IPS-11a (cell line): ENCODE data around the gene SLC25A30.
"Not testable (repeated sequence)": the region's sequence is repeated elsewhere in the genome, so short reads cannot be mapped to it uniquely, and the experiment has no call there.

ENCODE experiments used
- H3K4me3 ChIP-seq: one replicate; pipeline ENCODE4 v1.5.1; 2013; ENCODE audit warnings: low read depth, low read length, control low read depth

SLC25A30 gene

DNA sequence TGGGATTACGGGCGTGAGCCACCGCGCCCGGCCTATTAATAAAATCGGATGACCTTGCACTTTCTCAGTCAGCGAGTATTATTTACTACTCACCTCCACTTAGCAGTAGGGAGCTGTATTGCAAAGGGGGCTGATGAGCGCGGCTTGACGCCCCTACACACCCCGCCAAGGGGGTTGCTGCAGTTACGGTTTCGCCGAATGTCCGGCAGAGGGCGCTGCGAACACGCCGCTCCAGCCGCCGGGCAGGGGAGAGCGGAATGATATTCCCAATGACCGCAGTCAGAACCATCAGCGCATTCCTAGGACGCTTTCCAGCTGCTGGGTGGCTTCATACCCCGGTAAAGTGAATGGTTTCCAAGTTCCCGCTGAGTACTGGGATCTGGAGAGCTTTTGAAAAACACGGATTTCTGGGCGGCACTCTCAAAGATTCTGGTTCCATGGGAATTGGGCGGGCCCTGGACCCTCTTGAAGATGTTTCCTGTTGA lies 47.2 kb downstream of the SLC25A30 start:
- no peak overlapping the region for H3K4me3 ChIP-seq

DNA sequence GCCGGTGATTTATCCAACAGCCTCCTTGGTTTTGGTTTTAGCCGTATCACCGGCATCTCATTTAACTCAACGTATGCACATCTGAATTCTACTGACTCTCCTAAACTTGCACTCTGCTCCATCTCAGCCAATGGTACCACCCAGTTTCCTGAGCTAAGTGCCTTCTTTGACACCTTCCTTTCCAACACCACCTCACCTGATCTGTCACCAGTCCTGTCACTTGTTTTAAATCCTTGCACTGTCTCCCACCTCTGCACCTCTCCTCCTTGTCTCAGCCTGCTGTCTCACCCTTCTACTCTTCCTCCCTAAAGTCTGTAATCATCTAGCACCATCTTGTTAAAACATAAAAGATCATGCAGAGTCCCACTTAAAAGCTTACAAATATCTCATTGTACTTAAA lies 49.1 kb downstream of the SLC25A30 start:
- H3K4me3 ChIP-seq = no peak overlapping the region

DNA sequence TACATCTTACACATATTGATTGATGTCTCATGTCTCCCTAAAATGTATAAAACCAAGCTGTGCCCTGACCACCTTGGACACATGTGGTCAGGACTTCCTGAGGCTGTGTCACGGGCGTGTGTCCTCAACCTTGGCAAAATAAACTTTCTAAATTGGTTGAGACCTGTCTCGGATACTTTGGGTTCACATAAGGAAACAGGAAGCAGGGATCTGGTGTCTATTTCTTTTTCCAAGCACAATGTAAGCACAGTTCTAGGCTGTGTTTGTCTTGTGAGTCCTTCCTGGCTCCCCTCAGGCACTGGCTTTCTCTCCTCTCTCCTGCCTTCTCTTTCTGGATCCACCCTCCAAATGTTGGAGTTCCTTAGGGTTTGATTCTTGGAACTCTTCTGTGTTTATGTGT lies 49.6 kb downstream of the SLC25A30 start:
- no peak overlapping the region for H3K4me3 ChIP-seq

DNA sequence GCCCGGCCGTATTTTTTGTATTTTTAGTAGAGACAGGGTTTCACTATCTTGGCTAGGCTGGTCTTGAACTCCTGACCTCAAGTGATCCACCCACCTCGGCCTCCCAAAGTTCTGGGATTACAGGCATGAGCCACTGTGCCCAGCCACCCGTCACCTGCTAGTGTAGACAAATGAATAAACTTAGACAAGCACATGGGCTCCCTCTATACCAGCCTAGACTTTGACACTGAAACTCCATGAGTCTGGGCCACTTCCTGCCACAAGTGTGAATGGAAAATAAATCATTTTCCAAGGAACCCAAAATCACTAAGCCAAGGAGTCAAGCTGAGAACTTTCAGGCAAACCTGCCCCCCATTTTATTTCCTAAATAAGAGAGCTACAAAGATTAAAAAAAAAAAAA lies 50.2 kb downstream of the SLC25A30 start:
- H3K4me3 ChIP-seq = no peak overlapping the region

DNA sequence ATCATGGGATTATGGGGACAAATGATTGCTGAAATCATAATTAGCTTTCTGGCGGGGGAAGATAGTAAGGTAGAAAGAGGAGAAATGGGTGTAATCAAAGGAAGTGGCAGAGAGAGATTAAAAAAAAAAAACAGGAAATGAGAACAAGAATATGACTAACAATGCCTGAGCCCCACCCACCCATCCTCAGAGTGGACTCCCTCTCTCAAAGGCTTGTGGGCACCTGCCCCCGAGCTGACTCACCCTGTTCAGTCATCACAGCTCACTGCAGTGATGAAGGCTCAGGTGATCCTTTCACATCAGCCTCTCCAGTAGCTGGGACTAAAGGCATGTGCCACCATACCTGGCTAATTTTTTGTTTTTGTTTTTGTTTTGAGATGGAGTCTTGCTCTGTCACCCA lies 50.8 kb downstream of the SLC25A30 start:
- no peak overlapping the region for H3K4me3 ChIP-seq

DNA sequence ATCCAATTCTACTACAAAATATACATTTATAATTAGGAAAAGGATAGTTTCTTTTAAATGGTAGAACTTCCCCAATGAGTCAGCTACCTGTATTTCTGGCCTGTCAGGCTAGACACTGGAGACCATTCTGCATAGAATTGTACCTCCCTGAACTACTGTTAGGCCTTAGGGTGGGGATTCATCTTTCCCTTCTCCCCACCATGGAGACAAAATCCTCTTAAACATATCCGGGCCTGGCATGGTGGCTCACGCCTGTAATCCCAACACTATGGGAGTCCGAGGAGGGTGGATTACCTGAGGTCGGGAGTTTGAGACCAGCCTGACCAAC lies 52.7 kb downstream of the SLC25A30 start:
- no peak overlapping the region for H3K4me3 ChIP-seq

DNA sequence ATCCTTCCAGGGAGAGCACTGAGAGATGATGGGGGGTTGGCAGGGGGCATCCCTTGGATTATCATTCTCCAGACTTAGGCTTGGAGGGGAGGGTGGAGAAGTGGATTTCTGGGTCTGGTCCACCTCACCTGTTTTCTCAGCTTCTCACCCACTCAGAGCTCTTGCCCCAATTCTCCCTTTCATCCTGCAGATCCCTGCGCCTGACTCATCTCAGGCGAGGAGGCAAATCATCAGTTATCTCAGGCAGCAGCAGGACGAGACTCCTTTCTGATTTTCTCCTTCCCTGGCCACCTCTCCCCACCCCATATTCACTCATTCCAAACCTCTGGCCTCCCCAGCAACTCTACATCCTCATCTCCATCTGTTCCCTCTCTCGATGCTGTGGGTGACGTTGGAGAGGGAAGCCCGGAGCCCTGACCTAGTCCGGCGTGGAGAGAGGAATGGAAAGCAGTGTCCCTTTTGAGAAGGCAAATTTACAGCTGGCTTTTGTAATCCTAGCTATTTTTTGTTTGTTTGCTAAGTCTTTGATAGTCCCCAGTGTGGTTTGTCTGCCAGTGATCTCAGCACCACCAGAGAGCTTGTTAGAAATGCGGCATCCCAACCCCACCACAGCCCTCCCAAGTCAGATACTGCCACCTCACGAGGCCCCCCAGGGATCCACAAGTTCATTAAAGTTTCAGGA lies 53.2 kb downstream of the SLC25A30 start:
- no peak overlapping the region for H3K4me3 ChIP-seq

DNA sequence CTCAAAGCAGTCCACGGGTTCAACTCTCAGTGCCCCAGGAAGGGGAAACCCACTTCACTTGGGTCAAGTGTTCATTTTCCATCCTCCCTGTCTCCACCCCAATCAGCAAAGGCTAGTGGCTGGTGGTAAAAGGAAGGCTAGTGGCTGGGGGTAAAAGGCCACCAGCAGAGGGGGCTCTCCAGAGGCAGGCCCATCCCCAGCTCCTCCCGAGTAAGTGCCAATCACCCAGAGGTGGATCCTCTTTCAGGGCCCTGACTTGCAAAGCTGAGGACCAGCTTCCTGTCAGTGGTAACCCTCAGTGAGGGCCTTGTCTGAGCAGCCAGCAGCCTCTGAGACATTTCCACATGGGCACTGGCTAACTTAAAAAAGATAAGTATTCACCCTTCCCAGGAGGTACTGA lies 55.2 kb downstream of the SLC25A30 start:
- no peak overlapping the region for H3K4me3 ChIP-seq

DNA sequence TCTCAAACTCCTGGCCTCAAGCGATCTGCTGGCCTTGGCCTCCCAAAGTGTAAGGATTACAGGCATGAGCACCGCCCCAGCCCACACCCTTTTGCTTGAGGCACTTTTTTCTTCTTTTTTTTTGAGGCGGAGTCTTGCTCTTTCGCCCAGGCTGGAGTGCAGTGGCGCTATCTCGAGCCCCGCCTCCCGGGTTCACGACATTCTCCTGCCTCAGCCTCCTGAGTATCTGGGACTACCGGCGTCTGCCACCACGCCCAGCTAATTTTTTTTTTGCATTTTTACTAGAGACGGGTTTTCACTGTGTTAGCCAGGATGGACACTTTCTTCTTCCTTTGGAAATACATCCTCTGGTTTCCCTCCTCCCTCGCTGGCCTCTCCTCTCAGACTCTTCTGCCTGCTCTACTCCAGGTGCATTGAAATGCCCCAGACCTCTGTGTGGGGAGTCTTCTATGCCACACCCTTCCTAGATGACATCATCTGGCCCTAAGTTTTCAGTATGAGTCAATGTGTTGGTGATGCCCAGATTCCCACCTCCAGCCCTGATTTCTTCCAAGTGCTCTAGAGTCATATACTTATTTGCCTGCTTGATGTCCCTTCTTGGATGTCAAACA lies 56.5 kb downstream of the SLC25A30 start:
- H3K4me3 ChIP-seq = no peak overlapping the region

DNA sequence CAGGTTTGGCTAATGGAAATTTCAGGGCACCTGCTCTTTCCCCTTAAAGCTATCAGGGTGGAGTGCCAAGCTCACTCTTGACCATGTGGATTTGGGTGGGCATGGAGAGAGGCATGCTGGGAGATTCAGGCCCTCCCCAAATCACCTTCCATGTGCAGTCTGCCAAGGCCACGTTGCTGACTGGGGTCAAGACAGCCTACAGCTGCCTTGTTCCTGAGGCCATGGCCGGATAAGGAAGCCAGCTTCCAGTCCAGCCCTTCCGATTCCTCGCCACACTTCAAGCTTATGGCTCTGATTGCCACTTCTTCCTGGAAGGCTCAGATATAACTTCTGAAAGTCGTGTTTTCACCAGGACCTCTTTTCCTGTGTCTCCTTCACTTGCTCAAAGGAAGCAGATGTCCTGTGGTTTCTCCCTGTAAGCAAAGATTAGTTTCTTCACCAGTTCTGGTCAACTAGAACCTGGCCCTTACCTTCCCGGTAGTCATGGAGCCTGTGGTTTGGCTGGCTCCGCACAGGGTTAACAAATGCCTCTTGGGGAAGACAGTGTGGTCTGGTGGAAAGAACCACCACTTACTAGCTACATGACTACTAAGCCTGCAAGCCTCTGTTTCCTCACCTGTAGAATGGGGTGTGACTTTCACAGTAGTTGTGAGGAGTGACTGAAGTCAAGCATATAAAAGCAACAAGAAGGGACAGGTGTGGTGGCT lies 61.1 kb downstream of the SLC25A30 start:
- H3K4me3 ChIP-seq = no peak overlapping the region

DNA sequence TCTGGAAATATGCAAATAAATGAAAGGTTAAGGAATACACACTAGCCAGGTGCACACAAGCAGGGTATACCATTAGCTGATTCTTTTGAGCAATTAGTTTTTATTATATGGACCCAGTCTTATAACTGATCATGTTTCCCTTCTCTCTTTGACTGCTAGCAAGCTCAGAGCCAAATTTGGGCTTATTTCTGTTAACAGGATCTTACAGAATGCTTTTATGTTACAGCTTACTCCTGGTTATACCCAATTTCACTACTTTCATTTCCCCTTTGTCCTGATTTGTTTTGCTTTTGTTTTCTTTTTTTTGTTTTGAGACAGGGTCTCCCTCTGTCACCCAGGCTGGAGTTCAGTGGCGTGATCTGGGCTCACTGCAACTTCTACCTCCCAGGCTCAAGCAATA lies 64.3 kb downstream of the SLC25A30 start:
- no peak overlapping the region for H3K4me3 ChIP-seq

DNA sequence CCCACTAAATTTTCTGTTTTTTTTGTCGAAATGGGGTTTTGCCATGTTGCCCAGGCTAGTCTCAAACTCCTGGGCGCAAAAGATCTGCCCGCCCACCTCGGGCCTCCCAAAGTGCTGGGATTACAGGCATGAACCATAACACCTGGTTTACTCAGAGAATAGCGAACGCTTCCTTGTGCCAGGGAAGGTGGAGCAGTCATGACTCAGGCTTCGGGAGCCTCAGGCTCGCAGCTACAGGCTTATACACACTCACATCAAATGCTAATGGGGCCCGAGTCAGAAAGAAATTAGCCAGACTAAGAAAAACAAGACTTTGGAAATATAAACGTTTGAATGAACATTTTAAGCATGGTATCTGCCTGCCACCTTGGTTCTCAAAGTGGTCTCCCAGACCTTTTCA lies 66.1 kb downstream of the SLC25A30 start:
- no peak overlapping the region for H3K4me3 ChIP-seq

DNA sequence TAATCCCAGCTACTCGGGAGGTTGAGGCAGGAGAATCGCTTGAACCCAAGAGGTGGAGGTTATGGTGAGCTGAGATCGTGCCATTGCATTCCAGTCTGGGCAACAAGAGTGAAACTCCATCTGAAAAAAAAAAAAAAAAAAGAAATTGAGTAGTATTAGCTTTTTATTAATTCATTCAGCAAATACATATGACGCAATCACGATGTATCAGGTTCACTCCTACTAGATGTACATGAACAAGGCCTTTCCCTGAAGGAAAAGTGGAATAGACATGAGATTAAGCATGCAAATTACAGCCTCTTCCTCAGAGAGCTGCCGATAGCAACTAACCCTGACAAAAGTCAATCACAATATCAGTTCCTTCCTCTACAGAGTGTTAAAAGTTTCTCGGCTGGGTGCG lies 68.0 kb downstream of the SLC25A30 start:
- H3K4me3 ChIP-seq = no peak overlapping the region

DNA sequence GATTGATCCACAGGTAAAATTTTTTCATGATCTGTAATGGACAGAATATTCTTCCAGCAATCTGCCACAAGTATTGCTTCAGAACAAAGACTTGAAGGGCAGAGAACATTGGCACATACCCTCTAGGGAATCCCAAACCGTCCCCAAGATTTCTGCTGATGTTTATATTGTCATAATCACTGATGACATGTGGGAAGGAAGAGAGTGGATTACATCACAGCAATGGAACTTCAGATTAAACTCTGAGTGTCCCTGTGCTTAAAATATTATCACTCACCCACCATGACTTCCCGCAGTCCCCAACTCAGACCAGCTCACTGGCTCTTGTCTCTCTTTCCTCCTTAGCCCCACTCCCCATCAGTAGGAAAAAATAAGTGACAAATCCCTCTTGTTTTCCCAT lies 68.7 kb downstream of the SLC25A30 start:
- no peak overlapping the region for H3K4me3 ChIP-seq

DNA sequence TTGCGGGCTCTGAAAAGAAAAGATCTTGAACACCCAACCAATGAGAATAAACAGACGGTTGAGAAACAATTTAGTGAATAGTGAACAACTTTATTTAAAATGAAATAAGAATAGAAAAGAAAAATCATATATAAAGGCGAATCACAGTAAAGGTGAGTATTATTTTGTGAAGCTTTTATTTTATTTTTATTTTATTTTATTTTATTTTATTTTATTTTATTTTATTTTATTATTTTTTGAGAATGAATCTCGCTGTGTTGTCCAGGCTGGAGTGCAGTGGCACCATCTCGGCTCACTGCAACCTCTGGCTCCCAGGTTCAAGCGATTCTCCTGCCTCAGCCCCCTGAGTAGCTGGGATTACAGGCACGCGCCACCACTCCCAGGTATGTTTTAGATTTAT lies 74.1 kb downstream of the SLC25A30 start:
- not testable (repeated sequence) for H3K4me3 ChIP-seq
